8988T (cell line): ENCODE results near the gene LTBP2.

Experiments
- DNase-seq: peaks from one replicate; pipeline ENCODE4 v3.0.0; 2011

LTBP2 gene

DNA sequence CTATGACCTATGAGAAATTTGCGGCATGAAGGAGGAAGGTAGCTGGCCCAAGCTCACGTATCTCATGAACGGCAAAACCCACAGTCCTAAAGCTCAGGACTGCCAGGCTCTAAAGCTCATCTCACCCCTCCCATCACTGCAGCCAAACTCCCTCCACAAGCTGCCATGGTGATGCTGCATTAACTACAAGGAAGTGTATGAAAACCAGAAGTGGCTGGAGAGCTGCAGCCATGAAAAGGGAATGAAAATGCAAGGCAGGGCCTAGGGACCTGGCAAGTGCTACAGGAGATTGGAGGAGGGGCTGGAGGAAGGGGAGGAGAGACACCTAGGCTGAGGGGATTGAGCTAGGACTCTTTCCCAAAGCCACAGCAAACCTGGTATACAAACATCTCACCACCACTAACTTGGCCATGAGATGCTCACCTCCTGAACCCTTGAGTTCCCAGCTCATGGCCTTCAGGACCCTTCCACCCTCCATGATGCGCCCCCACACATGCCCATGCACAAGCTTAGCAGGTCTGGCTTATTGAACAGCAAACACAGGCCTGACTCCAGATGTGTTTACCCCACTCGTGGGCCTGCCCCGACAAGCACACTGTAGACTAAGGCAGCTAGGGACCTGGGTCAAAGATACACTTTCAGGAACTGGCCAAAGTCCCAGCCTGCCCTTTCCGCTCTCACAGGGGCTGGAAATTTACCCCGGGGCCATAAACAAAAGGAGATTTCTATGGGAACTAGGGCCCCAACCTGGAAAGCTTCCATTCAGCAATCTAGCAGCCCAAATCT lies 42.0 kb downstream of the LTBP2 start:
- no peak for DNase-seq

DNA sequence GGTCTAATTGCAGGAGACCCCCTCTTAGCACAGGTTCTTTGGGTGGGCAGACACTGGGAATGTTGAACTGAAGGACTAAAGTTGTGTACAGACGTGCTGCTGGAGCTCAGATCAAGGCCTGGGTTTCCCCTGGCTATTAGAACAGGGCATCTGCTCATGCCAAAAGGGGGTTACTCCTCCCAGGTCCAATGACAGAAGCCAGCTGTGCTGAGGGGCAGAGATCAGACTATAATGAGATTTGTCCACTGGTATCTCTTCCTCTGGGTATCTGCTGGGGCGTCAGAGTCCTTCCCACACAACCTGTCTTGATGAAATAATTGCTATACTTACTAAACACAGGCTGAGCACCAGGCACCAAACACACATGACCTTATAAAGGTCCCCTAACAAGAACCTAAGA lies 42.6 kb downstream of the LTBP2 start:
- DNase-seq: no peak

GRCh38 chr14:74568911-74569310 lies 43.1 kb downstream of the LTBP2 start:
- no peak for DNase-seq

DNA sequence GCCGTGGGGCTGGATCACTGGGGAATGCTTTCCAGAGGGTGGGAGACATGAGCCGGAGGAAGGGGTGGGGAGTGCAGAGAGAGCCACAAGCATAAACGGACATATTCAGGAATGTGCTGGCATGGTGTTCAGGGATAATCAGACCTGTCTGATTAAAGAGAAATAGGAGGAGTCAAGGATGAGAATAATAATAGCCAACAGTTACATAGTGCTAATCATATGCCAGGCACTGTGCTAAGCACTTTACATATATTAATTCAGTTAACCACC lies 43.7 kb downstream of the LTBP2 start:
- DNase-seq: no peak

- no peak for DNase-seq
Observed at GRCh38 chr14:74567646-74568379, 44.2 kb downstream of the LTBP2 start.

GRCh38 chr14:74567219-74567618 lies 44.8 kb downstream of the LTBP2 start:
- no peak for DNase-seq

GRCh38 chr14:74566174-74567141 lies 45.6 kb downstream of the LTBP2 start:
- DNase-seq: peak; percentile 38

- DNase-seq: no peak
Observed at GRCh38 chr14:74563586-74564159, 48.4 kb downstream of the LTBP2 start.

DNA sequence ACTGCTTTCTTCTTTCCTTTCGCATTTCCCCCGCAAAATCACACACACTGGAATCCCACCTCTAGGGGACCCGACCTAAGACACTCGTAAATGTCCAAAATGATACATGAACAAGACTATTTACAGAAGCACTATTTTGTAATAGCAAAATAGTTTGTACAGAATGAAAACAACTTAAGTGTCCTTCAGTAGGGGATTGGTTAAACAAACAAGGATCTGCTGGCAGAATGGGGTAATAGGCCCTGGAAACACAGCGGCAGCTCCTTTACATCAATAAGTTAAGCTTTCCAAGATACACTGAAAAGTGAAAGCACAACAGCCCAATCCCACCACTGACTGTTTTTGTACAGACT lies 48.8 kb downstream of the LTBP2 start:
- no peak for DNase-seq

DNA sequence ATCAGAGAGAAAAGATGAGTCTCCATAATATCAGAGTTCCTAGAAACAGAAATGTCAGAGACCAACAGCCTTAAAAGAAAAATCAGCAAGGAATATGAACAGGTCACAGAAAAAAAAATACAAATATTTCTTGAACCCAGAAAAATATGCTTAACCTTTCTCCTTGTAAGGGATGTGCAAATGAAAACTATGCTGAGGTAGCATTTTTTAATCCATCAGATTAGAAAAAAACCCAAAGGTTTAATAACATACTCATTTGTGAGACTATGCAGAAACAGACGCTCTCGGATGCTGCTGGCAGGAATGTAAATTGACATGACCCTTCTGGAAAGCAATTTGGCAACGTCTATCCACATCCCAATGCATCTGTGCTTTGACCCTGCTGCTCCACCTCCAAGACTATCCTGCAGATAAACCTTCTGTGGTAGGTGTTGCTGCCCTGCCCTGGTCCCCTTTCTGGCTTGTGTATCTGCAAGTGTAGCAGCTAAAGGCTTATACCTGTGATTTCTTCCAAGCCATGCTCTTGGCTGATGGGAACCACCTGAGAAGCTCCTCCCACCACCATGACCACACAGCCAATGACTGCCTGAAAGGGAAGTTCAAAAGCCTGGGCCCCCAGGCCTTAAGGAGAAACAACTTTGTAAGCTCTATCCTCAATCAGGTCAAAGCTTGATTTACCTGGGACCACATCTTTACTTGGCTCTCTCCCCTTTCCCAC lies 49.4 kb downstream of the LTBP2 start:
- DNase-seq: no peak

DNA sequence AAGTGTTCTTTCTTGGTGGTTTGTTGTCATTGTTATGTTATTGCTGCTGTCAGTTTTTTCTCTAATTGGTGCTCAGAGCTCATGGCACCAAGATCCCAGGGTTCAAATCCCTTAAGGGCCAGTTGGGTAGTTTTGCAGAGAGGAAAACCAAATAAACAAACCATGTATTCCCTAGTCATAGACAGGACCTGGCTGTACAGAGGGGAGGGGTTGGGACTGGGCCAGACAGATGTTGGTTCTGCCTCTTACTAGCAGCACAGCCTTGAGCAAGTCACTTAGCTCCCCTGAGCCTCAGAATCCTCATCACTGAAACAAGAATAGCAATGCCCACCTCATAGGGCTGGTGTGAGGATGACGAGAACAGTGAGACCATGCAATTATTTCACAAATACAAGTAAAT lies 53.4 kb downstream of the LTBP2 start:
- no peak for DNase-seq

GRCh38 chr14:74557691-74558090 lies 54.3 kb downstream of the LTBP2 start:
- DNase-seq: no peak

DNA sequence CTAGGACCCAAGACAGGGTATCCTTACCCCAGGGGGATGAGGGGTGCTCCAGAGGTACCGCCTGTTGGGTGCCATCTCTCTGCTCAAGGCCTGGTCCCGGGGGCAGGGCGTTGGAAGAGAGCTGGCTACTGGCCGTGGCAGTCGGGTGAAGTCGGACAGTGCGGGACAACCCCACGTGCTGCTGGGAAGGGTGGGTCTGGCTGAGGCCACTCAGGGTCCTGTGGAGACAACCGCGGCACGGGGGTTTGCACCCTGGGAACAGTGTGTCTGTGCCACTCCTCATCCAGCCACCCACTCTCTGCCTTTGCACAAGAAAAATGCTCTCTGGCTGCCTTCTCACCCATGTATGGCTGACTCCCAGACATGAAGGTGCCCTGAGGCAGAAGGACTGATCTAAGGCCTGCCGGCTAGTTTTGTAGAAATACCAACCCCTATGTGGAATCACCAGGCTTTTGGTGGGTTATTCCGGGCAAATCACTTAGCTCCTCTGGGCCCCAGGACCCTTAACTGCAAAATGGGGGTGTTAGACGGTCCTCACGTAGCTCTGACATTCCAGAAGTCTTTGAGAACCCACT lies 56.5 kb downstream of the LTBP2 start:
- no peak for DNase-seq

DNA sequence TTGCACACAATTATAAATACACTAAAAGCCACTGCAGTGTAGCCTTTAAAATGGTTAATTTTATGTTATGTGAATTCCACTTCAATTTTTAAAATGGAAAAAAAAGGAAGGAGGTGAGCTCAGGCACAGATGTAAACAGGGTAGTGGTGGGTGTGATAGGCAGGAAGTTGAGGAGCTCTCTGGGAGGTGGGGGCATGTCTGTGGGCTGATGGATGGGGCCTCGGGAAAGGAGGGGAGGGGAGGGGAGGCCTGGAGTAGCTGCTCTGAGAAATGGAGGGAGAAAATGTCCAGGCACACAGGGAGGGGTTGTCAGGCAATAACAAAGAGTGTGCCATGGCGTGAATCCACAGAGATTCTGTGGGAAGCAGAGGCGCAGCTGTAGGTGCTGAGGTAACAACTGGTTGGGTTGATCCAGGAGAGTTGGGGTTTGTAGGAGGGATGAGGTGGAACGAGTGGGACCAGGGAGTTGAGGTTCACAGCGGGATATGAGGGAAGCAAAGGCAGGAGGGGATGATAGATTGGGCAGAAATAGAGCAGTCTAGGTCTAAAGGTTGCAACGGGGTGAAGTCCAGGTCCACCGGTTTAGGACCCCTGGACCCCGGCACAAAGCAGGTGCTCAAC lies 57.2 kb downstream of the LTBP2 start:
- DNase-seq: no peak

GRCh38 chr14:74552623-74553022 lies 59.4 kb downstream of the LTBP2 start:
- no peak for DNase-seq

- DNase-seq: no peak
Observed at GRCh38 chr14:74551431-74552371, 60.3 kb downstream of the LTBP2 start.

- no peak for DNase-seq
Observed at GRCh38 chr14:74551001-74551400, 61.0 kb downstream of the LTBP2 start.

DNA sequence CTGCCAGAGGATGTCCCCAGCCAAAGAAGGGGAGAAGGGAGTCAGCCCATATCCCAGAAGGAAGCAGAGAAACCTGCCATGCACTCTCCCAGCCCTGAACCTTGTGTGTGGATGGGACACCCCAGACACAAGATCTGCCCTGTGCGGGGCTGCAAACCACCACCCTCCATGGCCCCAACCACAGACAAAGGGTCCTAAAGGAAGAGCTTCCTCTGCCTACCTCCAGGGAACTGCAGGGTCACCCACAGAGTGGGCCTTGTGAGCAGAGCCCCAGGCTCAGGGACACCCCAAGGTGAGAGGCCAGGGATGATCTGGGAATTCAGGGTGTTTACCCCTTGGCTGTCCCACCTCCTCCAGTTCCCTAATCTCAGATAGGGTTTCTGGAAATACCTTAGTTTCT lies 62.0 kb downstream of the LTBP2 start:
- DNase-seq: no peak

DNA sequence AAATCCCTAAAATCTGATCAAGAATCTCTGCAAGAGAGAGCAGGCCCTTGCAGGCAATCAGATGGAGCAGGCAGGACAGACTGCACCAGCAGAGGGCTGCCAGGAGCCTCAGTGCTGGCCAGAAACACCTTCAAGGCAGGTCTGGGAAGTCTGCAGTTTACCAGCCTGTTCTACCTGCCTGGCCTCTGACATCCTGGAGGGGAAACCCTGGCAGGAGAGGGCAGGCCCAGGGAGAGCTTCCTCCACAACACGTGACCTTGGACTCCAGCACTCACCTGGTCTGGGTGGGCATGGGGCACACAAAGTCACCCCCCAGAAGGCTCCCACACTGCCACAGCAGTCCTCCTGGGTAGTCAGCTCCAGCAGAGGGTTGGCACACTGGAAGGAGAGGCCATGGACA lies 62.4 kb downstream of the LTBP2 start:
- no peak for DNase-seq

DNA sequence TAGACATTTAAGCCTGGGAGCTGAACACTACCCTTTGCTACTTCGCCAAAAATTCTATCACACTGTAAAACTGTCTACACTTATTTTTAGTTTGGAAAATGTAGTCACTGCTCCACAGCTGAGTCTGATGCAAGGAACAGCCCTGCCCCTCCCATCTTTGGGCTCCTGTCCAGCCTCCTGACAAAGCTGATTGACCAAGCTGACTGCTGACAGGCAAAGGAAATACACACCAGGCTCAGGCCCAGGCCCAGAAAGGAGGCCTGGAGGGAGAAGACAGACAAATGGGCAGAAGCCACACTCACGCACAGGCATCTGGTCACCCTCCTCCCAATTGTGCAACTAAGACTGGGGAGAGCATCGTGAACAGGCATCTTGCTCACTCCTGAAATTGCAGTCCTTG lies 63.2 kb downstream of the LTBP2 start:
- no peak for DNase-seq
